GM19193 (cell line): ENCODE measurements around the gene NOPCHAP1.

ENCODE experiments used
- POLR2A ChIP-seq: IDR thresholded peaks from 4 replicates; pipeline ENCODE4 v1.6.1; 2011; ENCODE audit not compliant: insufficient read depth, insufficient read length; ENCODE audit errors: extremely low read depth

The NOPCHAP1 gene

GRCh38 chr12:104997541-104997940 is 11.4 kb downstream of the NOPCHAP1 start:
- TF ChIP-seq POLR2A = no peak

- TF ChIP-seq POLR2A = no peak
Observed at GRCh38 chr12:104998423-104999346, 12.6 kb downstream of the NOPCHAP1 start.

GRCh38 chr12:104999347-104999685 is 13.2 kb downstream of the NOPCHAP1 start:
- no peak for TF ChIP-seq POLR2A

- TF ChIP-seq POLR2A = no peak
Observed at GRCh38 chr12:105001476-105001875, 15.4 kb downstream of the NOPCHAP1 start.

GRCh38 chr12:105013892-105014291 is 27.8 kb downstream of the NOPCHAP1 start:
- TF ChIP-seq POLR2A = no peak

GRCh38 chr12:105014603-105015002 is 28.5 kb downstream of the NOPCHAP1 start:
- TF ChIP-seq POLR2A = no peak

GRCh38 chr12:105015543-105015942 is 29.4 kb downstream of the NOPCHAP1 start:
- no peak for TF ChIP-seq POLR2A

- TF ChIP-seq POLR2A = no peak
Observed at GRCh38 chr12:105018012-105018411, 31.9 kb downstream of the NOPCHAP1 start.

- TF ChIP-seq POLR2A = no peak
Observed at GRCh38 chr12:105018776-105019175, 32.7 kb downstream of the NOPCHAP1 start.

GRCh38 chr12:105020241-105020962 is 34.3 kb downstream of the NOPCHAP1 start:
- TF ChIP-seq POLR2A = no peak

- TF ChIP-seq POLR2A = no peak
Observed at GRCh38 chr12:105024928-105025327, 38.8 kb downstream of the NOPCHAP1 start.

- no peak for TF ChIP-seq POLR2A
Observed at GRCh38 chr12:105025890-105026289, 39.8 kb downstream of the NOPCHAP1 start.

- TF ChIP-seq POLR2A = no peak
Observed at GRCh38 chr12:105026411-105026810, 40.3 kb downstream of the NOPCHAP1 start.

GRCh38 chr12:105030820-105031807 is 45.0 kb downstream of the NOPCHAP1 start:
- no peak for TF ChIP-seq POLR2A
